ENCODE results near the gene ABHD6. TPM values are rescaled to one million over a fixed set of nuclear protein-coding genes. Genes with fewer than 3 reads are reported as not detected.

ABHD6 gene
- total RNA-seq, 1 experiment from 2014 or later, result 2.2 TPM

- DNase-seq, result no peak
- Histone ChIP-seq H4K20me1 (ENCODE audit: control insufficient read depth, insufficient read depth, insufficient read length) (no peaks in the 10 kb centered on the region), H2BK12ac (ENCODE audit: insufficient read length, low read depth, low read length) (no peak overlapping the region), H3K23me2 (ENCODE audit: insufficient read length, low read depth, low read length, poor library complexity, severe bottlenecking) (peaks cover 19% of the 10 kb centered on the region), H3T11ph (ENCODE audit: low read length) (no peak overlapping the region), H3K79me2 (ENCODE audit: insufficient read depth, low read length) (no peaks in the 10 kb centered on the region), H3K23ac (ENCODE audit: insufficient read length, low read depth, low read length) (no peak overlapping the region), H4K5ac (ENCODE audit: insufficient read length, low read depth, low read length) (no peak overlapping the region), H3K9ac (ENCODE audit: extremely low read depth, insufficient read length, low read length) (no peak overlapping the region), H3K56ac (ENCODE audit: insufficient read length, low read depth, low read length) (no peak overlapping the region), H2BK15ac (ENCODE audit: low read depth, low read length) (no peak overlapping the region), H4K8ac (replicated peaks; ENCODE audit: insufficient read length, low read depth, low read length) (no peak overlapping the region), H3K4me2 (ENCODE audit: insufficient read depth, insufficient read length, low read length) (no peak overlapping the region), H3K14ac (ENCODE audit: insufficient read depth, low read length) (no peak overlapping the region), H2AFZ (ENCODE audit: low read length) (no peak overlapping the region), H3K4me1 (ENCODE audit: insufficient read depth, low read length) (no peaks in the 10 kb centered on the region), H2BK5ac (ENCODE audit: insufficient read length, low read length) (no peak overlapping the region), H3K27ac (ENCODE audit: insufficient read length, low read depth, low read length) (no peak overlapping the region), H3K18ac (ENCODE audit: insufficient read length, low read depth, low read length) (no peak overlapping the region), H3K79me1 (ENCODE audit: insufficient read depth, low read depth, low read length, poor library complexity, severe bottlenecking) (no peaks in the 10 kb centered on the region), H3K4ac (ENCODE audit: low read depth, low read length) (no peak overlapping the region), H2BK120ac (ENCODE audit: low read depth, low read length, poor library complexity, severe bottlenecking) (no peak overlapping the region), H3K9me3 (ENCODE audit: control insufficient read depth, low read depth, low read length) (no peaks in the 10 kb centered on the region), H3K27me3 (ENCODE audit: insufficient read depth, low read length) (peaks cover 11% of the 10 kb centered on the region; the same call in 1 of the 2 replicates), H2BK20ac (ENCODE audit: low read depth, low read length, poor library complexity, severe bottlenecking) (no peak overlapping the region), H4K91ac (ENCODE audit: insufficient read length, low read depth, low read length) (no peak overlapping the region), H2AK5ac (ENCODE audit: insufficient read length, low read length) (no peak overlapping the region)
- Mint-ChIP-seq H3K4me3 (no peak overlapping the region), H3K27me3 (ENCODE audit: low read depth) (peaks cover 80% of the 10 kb centered on the region), H3K27ac (no peak overlapping the region; a peak in 1 of 7 replicates), H3K9me3 (no peaks in the 10 kb centered on the region), H3K36me3 (ENCODE audit: insufficient read depth in 1 of 3, low read depth in 3 of 3) (no peaks in the 10 kb centered on the region), H3K4me1 (peaks cover 8 to 11% of the 10 kb centered on the region in 2 experiments)
- no peak for TF ChIP-seq CTCF (conservative IDR thresholded peaks at IDR 0.05)
- no CpG with 5 or more reads among the region's 4 CpGs for WGBS (ENCODE audit: extremely low coverage, insufficient read length, low lambda C conversion rate)
These were observed 3.1 kb upstream of the ABHD6 start for GRCh38 chr3:58234516-58234931.

Measured in H9 (cell line).